GM08714 (cell line): Measurements from ENCODE around the gene PER1.

Experiments used
- H3K4me3 ChIP-seq: fragments of 200-500 bp; sonication (Bioruptor generic); 2 replicates; pipeline ENCODE4 v1.5.1; 2014; ENCODE audit warnings: mild to moderate bottlenecking, low read length, inconsistent platforms
- ZNF274 ChIP-seq: IDR thresholded peaks from 2 replicates; pipeline ENCODE4 v1.6.1; 2012; ENCODE audit warnings: mild to moderate bottlenecking, low read depth, low read length

The PER1 gene, protein sequence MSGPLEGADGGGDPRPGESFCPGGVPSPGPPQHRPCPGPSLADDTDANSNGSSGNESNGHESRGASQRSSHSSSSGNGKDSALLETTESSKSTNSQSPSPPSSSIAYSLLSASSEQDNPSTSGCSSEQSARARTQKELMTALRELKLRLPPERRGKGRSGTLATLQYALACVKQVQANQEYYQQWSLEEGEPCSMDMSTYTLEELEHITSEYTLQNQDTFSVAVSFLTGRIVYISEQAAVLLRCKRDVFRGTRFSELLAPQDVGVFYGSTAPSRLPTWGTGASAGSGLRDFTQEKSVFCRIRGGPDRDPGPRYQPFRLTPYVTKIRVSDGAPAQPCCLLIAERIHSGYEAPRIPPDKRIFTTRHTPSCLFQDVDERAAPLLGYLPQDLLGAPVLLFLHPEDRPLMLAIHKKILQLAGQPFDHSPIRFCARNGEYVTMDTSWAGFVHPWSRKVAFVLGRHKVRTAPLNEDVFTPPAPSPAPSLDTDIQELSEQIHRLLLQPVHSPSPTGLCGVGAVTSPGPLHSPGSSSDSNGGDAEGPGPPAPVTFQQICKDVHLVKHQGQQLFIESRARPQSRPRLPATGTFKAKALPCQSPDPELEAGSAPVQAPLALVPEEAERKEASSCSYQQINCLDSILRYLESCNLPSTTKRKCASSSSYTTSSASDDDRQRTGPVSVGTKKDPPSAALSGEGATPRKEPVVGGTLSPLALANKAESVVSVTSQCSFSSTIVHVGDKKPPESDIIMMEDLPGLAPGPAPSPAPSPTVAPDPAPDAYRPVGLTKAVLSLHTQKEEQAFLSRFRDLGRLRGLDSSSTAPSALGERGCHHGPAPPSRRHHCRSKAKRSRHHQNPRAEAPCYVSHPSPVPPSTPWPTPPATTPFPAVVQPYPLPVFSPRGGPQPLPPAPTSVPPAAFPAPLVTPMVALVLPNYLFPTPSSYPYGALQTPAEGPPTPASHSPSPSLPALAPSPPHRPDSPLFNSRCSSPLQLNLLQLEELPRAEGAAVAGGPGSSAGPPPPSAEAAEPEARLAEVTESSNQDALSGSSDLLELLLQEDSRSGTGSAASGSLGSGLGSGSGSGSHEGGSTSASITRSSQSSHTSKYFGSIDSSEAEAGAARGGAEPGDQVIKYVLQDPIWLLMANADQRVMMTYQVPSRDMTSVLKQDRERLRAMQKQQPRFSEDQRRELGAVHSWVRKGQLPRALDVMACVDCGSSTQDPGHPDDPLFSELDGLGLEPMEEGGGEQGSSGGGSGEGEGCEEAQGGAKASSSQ (N-terminal part only)

DNA sequence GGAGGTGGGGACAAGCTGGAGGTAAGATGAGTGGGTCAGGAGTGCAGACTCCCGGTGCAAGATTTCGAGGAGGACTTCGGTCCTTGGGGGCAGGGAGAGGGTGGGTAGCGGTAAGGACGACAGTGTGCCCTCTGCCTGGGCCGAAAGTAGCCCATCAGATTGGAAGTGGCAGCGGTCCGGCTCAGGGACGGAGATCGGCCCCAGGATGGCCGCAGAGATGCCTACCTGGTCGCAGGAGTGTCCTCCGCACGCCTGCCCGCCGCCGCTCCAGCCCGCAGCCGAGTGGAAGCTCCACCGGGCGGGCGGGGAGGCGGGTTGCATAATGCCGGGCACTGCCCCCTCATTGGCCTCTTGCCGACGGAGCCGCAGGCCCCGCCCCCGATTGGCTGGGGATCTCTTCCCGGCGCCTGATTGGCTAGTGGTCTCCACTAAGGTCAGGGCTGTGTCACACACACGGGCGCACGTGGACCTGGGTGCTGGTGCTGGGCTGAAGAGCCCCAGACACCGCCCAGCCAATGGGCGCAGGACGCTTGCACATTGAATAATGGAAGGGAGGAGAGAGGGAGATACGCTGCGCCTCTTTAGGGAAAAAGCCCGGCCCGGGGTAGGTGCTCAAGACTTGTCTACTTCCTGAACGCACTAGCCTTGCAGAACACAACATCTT lies at the start of gene PER1:
TSS of gene PER1 (minus strand) at position 293 of the 664 bp plus-strand sequence. CDS start 1,698 bp downstream, outside the sequence.
- peak within 1 kb of the TSS; percentile 73 for H3K4me3 ChIP-seq
- no peak for TF ChIP-seq ZNF274

DNA sequence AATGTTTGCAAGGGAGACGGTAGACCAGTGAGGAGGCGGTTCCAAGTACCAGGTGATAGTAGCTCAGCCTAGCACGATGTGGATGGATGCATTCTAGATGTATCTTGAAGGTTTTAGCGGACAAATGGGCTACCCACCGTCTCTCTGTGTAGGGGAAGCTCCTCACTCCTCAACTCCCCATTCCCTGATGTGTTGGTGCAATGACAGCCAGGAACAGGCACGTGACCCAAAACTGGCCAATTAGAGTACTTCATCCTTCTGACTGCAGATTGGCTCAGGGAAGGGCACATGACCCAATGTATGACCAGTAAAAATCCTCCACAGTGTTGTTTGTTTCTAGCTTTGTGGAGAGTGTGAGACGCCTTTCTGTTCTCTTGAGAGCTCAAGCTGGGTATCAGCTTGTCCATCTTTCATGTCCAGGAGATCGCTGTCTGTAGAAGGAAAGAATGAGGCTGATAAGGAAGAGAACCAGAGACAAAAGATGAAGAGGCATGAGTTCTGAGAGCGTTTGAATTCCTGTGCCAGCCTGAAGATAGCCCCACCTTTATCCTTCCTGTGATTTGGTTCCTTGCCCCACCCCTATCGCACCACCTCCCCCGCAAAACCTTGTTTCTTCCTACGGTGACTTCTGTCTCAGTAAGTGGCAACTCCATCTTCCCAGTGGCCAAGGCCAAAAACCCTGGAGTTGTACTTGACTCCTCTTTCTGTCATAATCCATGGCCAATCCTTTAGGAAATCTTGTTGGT lies 40.0 kb upstream of the PER1 start:
- no peak for TF ChIP-seq ZNF274
- peak overlapping the region; percentile 79 for H3K4me3 ChIP-seq

DNA sequence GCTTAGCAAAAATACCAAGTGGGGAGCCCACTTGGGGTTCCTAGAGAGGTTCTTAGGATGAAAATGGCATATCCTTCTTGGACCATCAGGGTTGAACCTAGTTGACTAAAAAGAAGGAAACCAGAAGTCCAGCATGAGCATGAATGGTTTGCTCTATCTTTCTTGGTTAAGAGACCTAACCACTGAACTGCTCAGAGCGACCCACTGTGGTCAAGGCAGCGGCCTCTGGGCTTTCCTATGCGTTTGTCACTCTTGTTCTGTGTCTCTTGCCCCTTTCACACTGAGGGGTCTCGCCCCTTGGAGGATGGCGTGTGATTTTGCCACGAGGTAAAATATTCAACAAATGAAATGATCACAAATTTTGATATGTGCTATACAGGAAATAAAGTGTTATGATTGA lies 38.3 kb upstream of the PER1 start:
- TF ChIP-seq ZNF274: no peak
- H3K4me3 ChIP-seq: peak overlapping the region; percentile 37; the same call in 1 of the 2 replicates

DNA sequence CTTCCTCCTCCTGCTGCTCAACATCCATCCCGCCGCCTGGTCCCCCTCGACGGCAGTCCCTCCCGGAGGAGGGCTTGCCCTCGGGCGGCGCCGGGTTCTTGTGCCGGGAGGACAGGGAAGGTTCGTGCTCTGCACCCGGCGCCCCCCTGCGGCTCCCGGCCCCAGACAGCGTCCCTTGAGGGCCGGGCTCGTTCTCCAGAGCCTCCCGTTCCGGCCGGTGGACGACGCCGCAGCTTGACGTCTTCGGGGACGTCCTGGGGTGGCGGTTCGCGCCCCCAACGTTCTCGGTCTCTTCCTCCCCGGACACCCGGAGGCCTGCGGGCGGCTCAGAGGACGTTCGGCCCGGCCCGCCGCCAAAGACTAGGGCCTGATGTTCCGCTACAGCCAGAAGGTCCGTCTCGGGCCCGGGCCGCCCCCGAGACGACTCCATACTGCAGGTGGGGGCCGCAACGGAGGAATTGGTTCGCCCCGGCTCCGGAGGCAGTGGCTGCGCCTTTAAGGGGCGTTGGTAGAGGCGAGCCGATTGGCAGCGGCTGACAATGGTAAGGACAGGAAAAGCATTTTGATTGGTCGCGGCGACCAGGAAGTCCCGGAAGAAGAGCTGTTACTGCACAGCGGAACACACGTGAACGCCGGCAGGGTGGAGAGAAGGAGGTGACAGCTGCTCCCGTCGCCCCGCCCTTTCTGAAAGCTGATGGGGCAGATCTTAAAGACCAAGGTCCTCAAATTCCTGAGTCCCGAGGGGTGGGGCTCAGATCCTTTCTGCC lies 37.7 kb upstream of the PER1 start, which contains the start of gene BORCS6:
TSS of gene BORCS6 (minus strand) at position 470 of the 767 bp plus-strand sequence. CDS start at position 430, 40 bp downstream.
- no peak for TF ChIP-seq ZNF274
- peak within 1 kb of the TSS; percentile 80 for H3K4me3 ChIP-seq

DNA sequence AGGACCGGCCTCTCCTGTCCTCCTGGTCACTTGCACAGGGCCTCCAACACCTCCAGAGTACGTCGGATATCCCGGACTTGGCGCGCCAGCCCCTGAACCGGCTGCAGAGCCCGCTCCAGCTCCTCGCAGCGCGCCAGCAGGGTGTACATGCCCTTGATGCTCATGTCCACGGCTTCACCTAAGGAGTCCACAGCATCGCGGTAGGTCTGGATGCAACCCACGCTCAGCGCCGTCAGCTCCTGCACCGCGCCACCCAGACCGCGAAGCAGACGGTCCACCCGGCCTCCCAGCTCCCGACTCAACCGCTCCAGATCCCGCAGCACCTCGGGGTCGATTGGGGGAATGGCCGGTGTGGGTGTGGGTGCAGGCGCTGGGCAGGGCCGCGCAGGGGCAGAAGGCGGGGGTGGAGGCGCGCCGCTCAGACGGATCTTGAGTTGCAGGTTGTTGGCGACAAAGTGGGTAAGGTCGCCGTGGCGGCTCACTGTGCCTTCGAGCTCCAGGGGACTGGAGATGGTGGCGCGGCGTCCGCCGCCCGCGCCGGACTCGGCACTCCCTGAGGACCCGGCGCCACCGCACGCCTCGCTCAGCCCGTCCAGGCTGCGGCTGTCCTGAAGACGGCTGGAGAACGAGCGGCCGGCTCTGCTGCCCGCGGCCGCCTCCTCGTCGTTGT lies 37.0 kb upstream of the PER1 start:
- no peak for TF ChIP-seq ZNF274
- peak overlapping the region; percentile 80 for H3K4me3 ChIP-seq

DNA sequence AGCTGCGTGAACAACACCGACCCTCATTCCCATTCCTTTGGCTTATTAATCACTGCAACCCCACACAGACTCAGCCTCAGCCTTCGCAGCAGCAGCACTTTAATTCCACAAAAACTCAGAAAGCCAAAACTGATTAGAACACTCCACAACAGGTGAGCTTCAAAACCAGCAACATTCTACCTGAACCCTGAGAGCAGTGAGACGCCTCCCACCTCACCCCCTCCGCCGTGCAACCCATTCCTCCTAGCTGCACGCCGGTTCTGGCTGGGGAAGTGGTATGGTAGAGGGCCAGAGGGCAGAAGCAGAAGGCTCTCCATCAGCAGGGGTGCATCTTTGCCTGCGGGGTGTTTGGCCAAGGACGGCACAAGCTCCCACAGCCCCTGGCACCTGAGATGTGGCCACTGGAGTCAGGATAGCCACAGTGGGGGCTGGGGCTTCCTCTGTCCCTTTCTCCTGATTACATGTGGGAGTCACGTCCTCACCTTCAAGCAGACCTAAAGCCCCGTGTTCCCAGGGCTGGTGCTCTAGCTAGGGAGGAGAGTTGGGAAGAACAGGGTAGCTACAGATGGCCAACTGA lies 36.1 kb upstream of the PER1 start:
- no peak for TF ChIP-seq ZNF274
- H3K4me3 ChIP-seq: peak overlapping the region; percentile 80; the same call in 1 of the 2 replicates

DNA sequence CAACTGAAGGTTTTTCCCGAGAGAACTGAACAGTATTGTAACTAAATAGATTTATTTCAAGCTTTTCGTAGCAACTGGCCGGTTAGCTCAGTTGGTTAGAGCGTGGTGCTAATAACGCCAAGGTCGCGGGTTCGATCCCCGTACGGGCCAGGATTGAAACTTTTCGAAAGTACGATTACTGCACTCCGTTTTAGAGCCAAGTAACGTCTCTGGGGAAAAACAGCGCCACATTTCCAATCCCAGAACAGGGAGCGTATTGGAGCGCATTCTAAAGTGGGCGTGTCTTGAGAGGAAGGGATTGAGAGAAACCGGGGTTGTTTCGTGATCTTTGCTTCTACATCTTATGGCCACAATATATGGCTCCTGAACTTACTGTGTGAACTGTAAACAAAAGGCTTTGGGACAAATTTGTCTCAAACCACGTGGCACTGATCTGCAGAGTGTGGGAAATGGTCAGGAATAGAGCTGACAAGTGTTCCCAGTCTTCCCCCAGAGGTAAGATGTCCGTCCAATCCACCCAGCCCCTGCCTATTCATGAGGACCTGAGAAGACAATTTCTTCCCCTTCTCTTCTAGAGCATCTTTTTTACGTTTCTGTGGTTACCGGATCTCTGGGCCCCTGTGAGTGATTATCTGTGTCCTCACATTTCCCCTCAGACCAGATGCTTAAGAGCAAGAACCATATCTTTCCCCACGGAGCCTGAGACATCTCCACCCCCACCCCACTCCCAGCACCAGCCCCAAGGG lies 35.5 kb upstream of the PER1 start:
- no peak for TF ChIP-seq ZNF274
- H3K4me3 ChIP-seq: peak overlapping the region; percentile 80

DNA sequence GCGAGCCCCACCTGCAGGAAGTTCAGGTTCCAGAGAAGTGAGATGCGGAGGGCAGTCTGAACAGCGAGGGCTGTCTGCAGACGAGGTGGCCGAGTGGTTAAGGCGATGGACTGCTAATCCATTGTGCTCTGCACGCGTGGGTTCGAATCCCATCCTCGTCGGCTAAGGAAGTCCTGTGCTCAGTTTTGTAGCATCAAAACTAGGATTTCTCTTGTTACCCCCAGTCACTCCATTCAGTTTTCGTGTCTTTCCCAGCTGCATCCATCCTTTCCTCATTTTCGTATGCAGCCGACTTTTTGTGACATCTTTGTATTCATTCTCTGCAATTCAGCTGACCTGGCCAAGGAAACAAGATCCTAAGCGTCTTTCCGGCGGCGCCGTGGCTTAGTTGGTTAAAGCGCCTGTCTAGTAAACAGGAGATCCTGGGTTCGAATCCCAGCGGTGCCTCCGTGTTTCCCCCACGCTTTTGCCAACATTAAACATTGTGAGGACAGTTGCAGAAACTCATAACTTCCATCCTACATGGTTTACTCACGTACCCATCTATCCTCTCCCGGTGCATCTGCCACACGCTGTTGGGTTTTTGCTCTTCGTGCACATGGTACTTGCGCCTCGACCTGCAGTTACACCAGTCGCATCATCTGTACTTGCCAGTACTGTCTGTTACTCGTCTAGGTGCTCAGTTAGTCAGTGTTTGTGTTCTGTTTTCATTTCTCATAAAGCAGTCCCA lies 34.7 kb upstream of the PER1 start:
- peak overlapping the region; percentile 77 for H3K4me3 ChIP-seq
- no peak for TF ChIP-seq ZNF274

DNA sequence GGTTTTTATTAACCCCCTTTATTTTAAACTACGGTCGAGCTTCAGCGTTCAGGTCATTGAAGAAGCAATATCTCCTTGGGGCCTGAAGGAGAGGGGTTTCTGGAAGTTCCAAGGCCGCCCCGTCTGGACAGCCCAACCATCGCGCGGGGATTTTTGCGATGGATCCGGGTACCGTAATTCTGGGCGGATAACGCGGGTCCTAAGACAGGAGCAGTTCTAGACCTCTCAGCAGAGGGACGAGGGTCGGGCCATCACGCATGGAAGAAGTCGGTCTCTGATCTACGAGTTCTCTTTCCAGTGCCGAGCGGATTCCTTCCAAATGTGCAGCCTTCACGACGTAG lies 34.2 kb upstream of the PER1 start:
- no peak for TF ChIP-seq ZNF274
- H3K4me3 ChIP-seq: peak overlapping the region; percentile 77
